Activated T-cell treated with anti-CD3 and anti-CD28 coated beads, Interleukin-2, amount 50 U/mL, for 72 hours (primary cell): ENCODE results near the gene LRRIQ1. TPM values are rescaled to one million over a fixed set of nuclear protein-coding genes. Genes with fewer than 3 reads are reported as not detected.
"Not testable (repeated sequence)": the region's sequence is repeated elsewhere in the genome, so short reads cannot be mapped to it uniquely, and the experiment has no call there.

Source experiments
- ATAC-seq, 2 donors: fragments of 150-1000 bp; cut with Tn5 transposase; replicated peaks in 1 of 2; 2 replicates each; pipeline ENCODE4 v1.10.0; 2021; ENCODE audit warnings: moderate library complexity in 2 of 2, mild to moderate bottlenecking in 1 of 2
- DNase-seq, 2 donors: peaks; one replicate each; pipeline ENCODE4 v3.0.0; 2021 to 2022; ENCODE audit warnings: mixed read lengths in 1 of 2
- H3K27ac Mint-ChIP-seq: one replicate; pipeline ENCODE4 v1.8.0; 2022; ENCODE audit warnings: mild to moderate bottlenecking, moderate library complexity, mixed read lengths
- H3K27me3 Mint-ChIP-seq: one replicate; pipeline ENCODE4 v1.8.0; 2022; ENCODE audit warnings: low read depth, mixed read lengths
- H3K36me3 Mint-ChIP-seq, 2 donors: one replicate each; pipeline ENCODE4 v1.8.0; 2022; ENCODE audit warnings: mixed read lengths in 2 of 2, mild to moderate bottlenecking in 1 of 2; ENCODE audit not compliant: insufficient read depth in 2 of 2
- H3K4me1 Mint-ChIP-seq: one replicate; pipeline ENCODE4 v1.8.0; 2022; ENCODE audit warnings: low read depth, mixed read lengths
- H3K4me3 Mint-ChIP-seq, 2 donors: one replicate each; pipeline ENCODE4 v1.8.0; 2022; ENCODE audit warnings: mild to moderate bottlenecking in 2 of 2, mixed read lengths in 2 of 2, moderate library complexity in 2 of 2
- H3K9me3 Mint-ChIP-seq, 2 donors: one replicate each; pipeline ENCODE4 v1.8.0; 2022; ENCODE audit warnings: mixed read lengths in 2 of 2
- total RNA-seq, 2 donors: library from RNA; stranded (reverse); gene quantifications; one replicate each; pipeline ENCODE4 v1.2.3, GENCODE V29; 2022

Gene LRRIQ1
- total RNA-seq, 2 donors from 2014 or later: not detected

DNA sequence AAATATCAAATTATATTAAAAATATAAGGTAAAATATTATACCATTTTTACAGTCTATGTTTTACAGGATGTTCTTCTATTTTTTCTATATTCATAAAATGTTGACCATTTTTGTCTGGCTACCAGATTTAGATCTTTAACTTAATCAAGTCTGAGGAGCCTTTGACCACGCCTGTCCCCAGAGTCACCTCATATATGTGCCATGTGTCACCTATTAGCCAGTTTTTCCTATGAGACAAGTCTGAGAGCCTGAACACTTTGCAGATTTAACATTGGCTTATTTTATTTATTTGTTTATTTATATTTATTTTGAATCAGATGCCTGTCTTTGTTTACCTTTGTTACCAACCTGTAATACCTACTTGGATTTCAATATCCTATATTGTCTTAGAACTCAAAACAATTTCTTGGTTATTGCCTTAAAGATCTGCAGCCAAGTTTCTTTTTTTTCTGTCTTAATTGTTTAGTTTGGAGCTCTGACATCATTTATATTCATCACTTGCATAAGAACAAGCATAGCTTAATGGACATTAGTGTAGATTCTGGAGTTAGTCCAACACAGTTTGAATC lies 127.7 kb downstream of the LRRIQ1 start:
- H3K27me3 Mint-ChIP-seq: no peaks in the 10 kb centered on the region
- H3K4me3 Mint-ChIP-seq: no peak overlapping the region
- ATAC-seq: no peak

DNA sequence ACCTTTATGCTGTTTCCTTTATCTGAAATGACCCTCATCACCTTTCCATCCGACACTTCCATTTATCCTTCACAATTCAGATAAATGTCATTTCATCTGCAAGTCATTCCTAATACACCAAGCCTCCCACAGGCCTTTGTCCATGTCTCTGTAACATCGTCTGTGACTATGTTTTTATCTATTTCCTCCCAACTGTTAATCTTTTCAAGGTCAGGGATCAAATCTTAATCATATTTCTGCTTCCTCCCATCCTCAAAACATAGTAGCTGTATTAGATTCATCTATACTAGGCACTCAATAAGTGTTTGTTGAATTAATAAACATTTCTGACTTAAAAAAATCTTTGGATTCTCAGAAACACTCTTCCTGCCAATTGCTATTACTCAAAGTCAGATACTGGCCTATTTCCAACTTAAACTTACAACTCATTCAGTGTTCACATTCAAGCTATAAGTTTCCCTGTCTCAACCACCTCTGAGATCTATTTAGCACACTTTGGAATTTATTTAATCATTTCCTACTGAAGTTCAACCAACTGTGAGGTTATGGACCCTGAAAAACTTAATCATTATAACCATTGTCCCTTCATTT lies 143.6 kb downstream of the LRRIQ1 start:
- Mint-ChIP-seq H3K4me1 (no peaks in the 10 kb centered on the region), H3K4me3 (no peak overlapping the region), H3K27me3 (no peaks in the 10 kb centered on the region), H3K27ac (no peak overlapping the region), H3K36me3 (no peaks in the 10 kb centered on the region), H3K9me3 (no peaks in the 10 kb centered on the region)
- ATAC-seq (no peak), DNase-seq (no peak)

More for the DNA sequence above, 127.7 kb downstream of the LRRIQ1 start:
- Mint-ChIP-seq H3K4me1 (no peaks in the 10 kb centered on the region), H3K9me3 (peaks cover 2 to 3% of the 10 kb centered on the region in 2 donors), H3K36me3 (no peaks in the 10 kb centered on the region), H3K27ac (no peak overlapping the region)
- no peak for DNase-seq

DNA sequence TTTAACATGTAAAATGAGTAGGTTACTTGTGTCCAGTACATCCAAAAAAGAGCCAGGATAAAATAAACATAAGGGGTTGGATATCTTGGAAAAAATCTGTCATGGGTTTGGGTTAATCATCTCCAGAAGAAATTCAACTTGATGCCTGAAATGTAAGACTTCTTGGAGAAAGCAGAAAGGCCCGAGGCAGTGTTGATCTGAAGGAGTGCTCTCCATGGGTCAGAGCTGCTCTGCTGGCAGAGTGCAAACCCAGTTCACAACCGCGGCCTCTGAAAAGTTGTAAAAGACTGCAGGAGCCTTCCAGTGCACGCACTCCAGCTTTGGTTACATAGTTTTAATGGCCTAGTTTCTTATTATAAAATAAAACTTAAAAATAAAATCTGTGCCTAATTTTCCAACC lies 146.5 kb downstream of the LRRIQ1 start:
- no peak overlapping the region for H3K27ac Mint-ChIP-seq
- no peaks in the 10 kb centered on the region for H3K4me1 Mint-ChIP-seq
- DNase-seq (no peak), ATAC-seq (no peak)
- no peaks in the 10 kb centered on the region for H3K9me3 Mint-ChIP-seq
- H3K36me3 Mint-ChIP-seq: no peaks in the 10 kb centered on the region
- no peaks in the 10 kb centered on the region for H3K27me3 Mint-ChIP-seq
- H3K4me3 Mint-ChIP-seq: no peak overlapping the region

DNA sequence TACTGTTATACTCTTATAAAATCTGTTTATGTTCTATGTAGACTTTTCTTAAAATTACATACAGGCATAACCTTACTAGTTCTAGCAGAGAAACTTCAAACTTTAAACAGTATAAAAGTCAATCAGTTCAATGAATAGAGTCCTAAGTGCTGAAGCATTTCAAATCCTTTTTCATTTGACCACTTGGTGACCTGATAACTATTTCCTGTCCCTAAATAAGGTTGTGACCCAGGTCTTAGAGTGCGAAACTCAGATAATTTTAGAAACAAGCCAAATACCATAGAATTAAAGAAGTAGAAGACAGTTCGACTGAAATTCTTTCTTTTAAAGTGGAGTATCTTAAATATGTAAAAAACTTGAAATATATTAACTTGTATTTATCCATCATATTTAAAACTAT lies 147.7 kb downstream of the LRRIQ1 start:
- no peaks in the 10 kb centered on the region for H3K36me3 Mint-ChIP-seq
- no peaks in the 10 kb centered on the region for H3K27me3 Mint-ChIP-seq
- H3K4me1 Mint-ChIP-seq: no peaks in the 10 kb centered on the region
- H3K4me3 Mint-ChIP-seq: no peak overlapping the region
- no peak overlapping the region for H3K27ac Mint-ChIP-seq
- DNase-seq: no peak
- ATAC-seq: no peak
- no peaks in the 10 kb centered on the region for H3K9me3 Mint-ChIP-seq

DNA sequence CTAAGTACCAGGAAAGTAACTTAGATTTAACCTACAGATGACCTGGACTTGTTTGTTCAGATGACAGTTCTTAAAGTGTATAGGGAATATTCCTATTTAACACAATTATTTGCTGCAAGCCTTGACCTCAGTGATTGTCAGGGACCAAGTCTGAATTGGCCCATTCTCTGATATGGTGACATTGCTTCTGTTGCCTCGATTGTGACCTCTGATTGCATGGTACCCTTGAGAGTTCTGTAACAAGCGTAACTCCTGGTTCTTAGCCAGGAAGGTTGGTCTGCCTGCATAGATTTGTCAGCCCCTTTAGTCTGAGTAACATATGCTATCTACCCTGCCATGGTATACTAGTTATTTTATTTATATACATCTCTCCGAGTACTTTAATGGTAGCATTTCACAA lies 150.1 kb downstream of the LRRIQ1 start:
- no peak overlapping the region for H3K4me3 Mint-ChIP-seq
- H3K27me3 Mint-ChIP-seq: no peaks in the 10 kb centered on the region
- DNase-seq (no peak), ATAC-seq (no peak)
- no peak overlapping the region for H3K27ac Mint-ChIP-seq
- no peaks in the 10 kb centered on the region for H3K9me3 Mint-ChIP-seq
- no peaks in the 10 kb centered on the region for H3K4me1 Mint-ChIP-seq
- no peaks in the 10 kb centered on the region for H3K36me3 Mint-ChIP-seq

DNA sequence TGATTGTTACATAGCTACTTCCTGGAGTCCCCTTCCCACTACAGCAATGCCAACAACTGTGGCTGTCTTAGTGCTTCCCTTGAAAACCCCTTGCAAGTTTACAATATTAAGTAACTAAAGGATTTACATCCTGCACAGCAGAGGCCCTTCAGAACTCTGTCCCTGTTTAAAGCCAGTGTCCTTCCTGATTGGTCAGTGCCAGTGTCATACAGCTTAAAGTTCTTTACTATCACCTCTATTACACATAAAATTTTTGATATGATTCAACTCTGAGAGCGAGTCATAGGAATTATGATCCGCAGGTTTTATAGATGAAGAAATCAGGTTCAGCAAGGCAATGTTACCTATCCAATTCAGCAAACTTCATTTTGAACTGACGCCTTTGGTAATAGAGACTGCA lies 152.5 kb downstream of the LRRIQ1 start:
- Mint-ChIP-seq H3K4me3 (no peak overlapping the region), H3K36me3 (no peaks in the 10 kb centered on the region), H3K9me3 (no peaks in the 10 kb centered on the region), H3K27me3 (no peaks in the 10 kb centered on the region), H3K27ac (no peak overlapping the region), H3K4me1 (no peaks in the 10 kb centered on the region)
- no peak for ATAC-seq
- no peak for DNase-seq

DNA sequence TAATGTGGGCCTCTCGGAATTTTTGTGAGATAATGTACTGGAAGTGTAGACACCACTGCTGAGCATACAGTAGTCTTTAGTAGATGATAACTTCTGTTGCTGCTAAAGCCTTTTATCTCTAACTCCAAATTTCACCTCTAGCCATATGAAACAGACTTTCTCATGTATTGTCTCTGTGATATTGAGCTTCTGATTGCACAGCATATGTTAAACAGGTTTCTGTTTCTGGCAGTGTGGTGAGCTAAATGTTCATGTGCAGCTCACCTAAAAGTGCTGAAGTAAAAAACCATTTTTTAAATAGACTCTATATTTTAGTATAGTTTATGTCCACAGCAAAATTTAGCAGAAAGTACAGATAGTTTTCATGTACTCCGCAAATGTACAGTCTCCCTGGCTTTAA lies 154.6 kb downstream of the LRRIQ1 start:
- Mint-ChIP-seq H3K9me3 (peaks cover 2% of the 10 kb centered on the region in 2 donors), H3K36me3 (no peaks in the 10 kb centered on the region), H3K4me1 (no peaks in the 10 kb centered on the region), H3K4me3 (no peak overlapping the region), H3K27ac (no peak overlapping the region), H3K27me3 (no peaks in the 10 kb centered on the region)
- ATAC-seq (no peak), DNase-seq (no peak)

DNA sequence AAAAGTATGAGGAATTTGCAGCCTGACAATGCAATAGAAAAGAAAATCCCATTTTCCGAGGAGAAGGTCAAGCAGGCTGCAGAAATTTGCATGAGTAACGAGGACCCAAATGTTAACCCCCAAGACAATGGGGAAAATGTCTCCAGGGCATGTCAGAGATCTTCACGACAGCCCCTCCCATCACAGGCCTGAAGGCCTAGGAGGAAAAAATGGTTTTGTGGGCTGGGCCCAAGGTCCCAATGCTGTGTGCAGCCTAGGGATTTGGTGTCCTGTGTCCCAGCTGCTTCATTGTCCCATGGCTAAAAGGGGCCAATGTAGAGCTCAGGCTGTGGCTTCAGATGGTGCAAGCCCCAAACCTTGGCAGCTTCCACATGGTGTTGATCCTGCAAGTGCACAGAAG lies 167.7 kb downstream of the LRRIQ1 start:
- H3K4me3 Mint-ChIP-seq, DNase-seq, H3K27me3 Mint-ChIP-seq, H3K36me3 Mint-ChIP-seq, H3K4me1 Mint-ChIP-seq, ATAC-seq, H3K27ac Mint-ChIP-seq: not testable (repeated sequence)
- peaks cover 7 to 17% of the 10 kb centered on the region in 2 donors for H3K9me3 Mint-ChIP-seq

DNA sequence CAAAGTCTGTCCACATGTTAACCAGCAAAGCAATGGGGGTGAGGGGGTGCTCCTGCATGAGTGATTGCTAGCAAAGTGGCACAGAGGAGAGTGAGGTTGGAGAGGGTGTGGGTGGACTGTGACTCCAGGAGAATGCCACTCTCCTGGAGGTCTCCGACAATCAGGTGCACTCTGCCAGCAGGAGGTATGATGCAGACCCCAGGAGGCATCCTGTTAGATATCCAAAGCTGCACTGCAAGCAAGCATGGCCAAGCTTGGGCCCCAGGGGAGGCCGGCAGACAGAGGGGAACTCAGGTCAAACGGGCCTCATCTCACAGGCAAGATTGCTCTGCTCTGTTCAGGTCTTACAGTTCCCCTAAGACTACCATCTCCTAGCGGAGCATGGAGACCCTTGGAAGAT lies 170.4 kb downstream of the LRRIQ1 start:
- no peak for ATAC-seq
- Mint-ChIP-seq H3K9me3 (peaks cover 7 to 17% of the 10 kb centered on the region in 2 donors), H3K27ac (no peak overlapping the region)

DNA sequence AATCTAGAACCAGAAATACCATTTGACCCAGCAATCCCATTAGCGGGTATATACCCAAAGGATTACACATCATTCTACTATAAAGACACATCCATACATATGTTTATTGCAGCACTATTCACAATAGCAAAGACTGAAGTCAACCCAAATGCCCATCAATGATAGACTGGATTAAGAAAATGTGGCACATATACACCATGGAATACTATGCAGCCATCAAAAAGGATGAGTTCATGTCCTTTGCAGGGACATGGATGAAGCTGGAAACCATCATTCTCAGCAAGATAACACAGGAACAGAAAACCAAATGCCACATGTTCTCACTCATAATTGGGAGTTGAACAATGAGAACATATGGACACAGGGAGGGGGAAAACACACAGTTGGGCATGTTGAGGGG lies 188.2 kb downstream of the LRRIQ1 start:
- not testable (repeated sequence) for DNase-seq, H3K27ac Mint-ChIP-seq

More for the DNA sequence above, 170.4 kb downstream of the LRRIQ1 start:
- peaks cover 0 to 5% of the 10 kb centered on the region in 2 donors for H3K36me3 Mint-ChIP-seq
- H3K27me3 Mint-ChIP-seq: no peaks in the 10 kb centered on the region
- no peak for DNase-seq
- no peak overlapping the region for H3K4me3 Mint-ChIP-seq
- no peaks in the 10 kb centered on the region for H3K4me1 Mint-ChIP-seq

DNA sequence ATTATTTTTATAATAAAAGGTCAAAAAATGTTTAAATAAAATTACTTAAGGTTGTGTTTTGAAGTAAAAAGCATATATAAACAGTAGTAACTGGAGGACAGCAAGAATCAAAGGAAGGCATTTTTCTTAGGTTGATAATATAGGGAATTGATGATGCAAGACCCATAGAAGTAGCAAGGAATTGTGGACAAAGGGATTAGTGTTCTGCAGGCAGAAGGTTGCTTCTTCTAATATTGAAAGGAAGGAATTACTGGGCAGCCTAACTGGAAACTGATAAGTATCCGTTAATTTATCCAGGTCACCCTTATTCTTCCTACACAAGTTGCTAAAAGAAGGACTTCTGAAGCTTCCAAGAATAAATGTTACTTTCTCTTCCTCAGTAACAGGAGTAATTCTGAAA lies 189.3 kb downstream of the LRRIQ1 start:
- Mint-ChIP-seq H3K27me3 (no peaks in the 10 kb centered on the region), H3K4me1 (no peaks in the 10 kb centered on the region), H3K9me3 (peaks cover 0 to 7% of the 10 kb centered on the region in 2 donors), H3K36me3 (peaks cover 0 to 2% of the 10 kb centered on the region in 2 donors), H3K4me3 (no peak overlapping the region), H3K27ac (no peak overlapping the region)
- no peak for DNase-seq
- no peak for ATAC-seq

More for the DNA sequence above, 188.2 kb downstream of the LRRIQ1 start:
- H3K4me1 Mint-ChIP-seq, ATAC-seq, H3K9me3 Mint-ChIP-seq, H3K4me3 Mint-ChIP-seq, H3K36me3 Mint-ChIP-seq, H3K27me3 Mint-ChIP-seq: not testable (repeated sequence)

DNA sequence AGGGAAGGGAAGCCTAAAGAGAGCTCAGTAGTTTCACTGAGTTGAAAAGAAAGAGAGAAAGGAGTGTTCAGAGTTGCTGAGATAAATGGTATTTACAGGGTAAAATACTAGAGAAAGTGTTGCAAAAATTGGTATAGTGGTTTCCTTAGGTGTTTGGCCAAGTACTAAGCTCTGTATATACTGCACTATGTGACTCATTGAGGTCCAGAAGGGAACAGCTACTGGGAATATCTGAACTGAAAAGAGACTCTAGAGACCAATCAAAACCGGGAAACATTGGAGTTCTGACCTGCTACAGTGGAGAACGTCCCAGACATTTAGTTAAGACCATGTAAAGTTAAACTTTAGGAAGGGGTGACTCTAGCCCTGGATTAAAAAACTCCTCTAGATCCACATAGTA lies 201.2 kb downstream of the LRRIQ1 start:
- peaks cover 0 to 3% of the 10 kb centered on the region in 2 donors for H3K9me3 Mint-ChIP-seq
- ATAC-seq (no peak), DNase-seq (no peak)
- H3K36me3 Mint-ChIP-seq: no peaks in the 10 kb centered on the region
- H3K27me3 Mint-ChIP-seq: no peaks in the 10 kb centered on the region
- H3K4me3 Mint-ChIP-seq: no peak overlapping the region
- no peak overlapping the region for H3K27ac Mint-ChIP-seq
- no peaks in the 10 kb centered on the region for H3K4me1 Mint-ChIP-seq

DNA sequence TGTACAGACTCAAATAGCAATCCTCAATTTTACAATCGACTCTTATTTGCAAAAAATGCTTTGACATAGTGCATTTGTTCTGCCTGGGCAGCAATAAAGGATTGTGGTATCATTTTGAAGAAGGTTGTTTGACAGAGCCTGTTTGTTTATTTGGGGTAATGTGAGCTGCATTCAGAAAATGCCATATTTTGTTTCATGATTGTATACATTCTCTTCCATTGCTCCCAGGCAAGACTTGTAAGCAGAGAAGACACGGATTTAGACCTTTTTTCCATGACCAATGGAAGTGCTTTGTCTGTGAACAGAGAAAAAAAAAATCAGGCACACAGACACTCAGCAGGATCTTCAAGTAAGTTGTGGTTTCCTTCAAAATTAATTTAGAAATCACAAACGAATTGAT lies 208.4 kb downstream of the LRRIQ1 start:
- peaks cover 0 to 4% of the 10 kb centered on the region in 2 donors for H3K9me3 Mint-ChIP-seq
- ATAC-seq: no peak
- DNase-seq: no peak
- no peak overlapping the region for H3K4me3 Mint-ChIP-seq
- H3K27me3 Mint-ChIP-seq: no peaks in the 10 kb centered on the region
- no peaks in the 10 kb centered on the region for H3K4me1 Mint-ChIP-seq
- H3K36me3 Mint-ChIP-seq: no peaks in the 10 kb centered on the region
- H3K27ac Mint-ChIP-seq: no peak overlapping the region

DNA sequence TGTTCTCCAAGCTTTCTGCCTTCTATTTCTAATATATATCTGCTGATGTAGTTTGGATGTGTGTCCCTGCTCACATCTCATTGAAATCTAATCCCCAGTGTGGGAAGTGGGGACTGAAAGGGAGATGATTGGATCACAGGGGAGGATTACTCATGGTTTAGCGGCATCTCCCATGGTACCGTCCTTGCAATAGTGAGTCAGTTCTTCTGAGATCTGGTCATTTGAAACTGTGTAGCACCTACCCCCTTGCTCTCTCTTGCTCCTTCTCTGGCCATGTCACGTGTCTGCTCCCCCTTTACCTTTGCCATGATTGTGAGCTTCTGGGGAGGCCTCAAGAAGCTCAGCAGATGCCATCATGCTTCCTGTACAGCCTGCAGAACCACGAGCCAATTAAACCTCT lies 217.7 kb downstream of the LRRIQ1 start:
- H3K4me1 Mint-ChIP-seq: no peaks in the 10 kb centered on the region
- no peak overlapping the region for H3K4me3 Mint-ChIP-seq
- ATAC-seq: no peak

More for the DNA sequence above, 217.7 kb downstream of the LRRIQ1 start:
- H3K27me3 Mint-ChIP-seq: no peaks in the 10 kb centered on the region
- H3K27ac Mint-ChIP-seq: no peak overlapping the region
- no peaks in the 10 kb centered on the region for H3K36me3 Mint-ChIP-seq
- DNase-seq: no peak
- H3K9me3 Mint-ChIP-seq: no peaks in the 10 kb centered on the region
